Panc1 (cell line): Measurements from ENCODE around the gene PEF1. TPM values are rescaled to one million over a fixed set of nuclear protein-coding genes. Genes with fewer than 3 reads are reported as not detected.

Experiments
- ATAC-seq: fragments of 200-7000 bp; cut with Tn5 transposase; 2 replicates; pipeline ENCODE4 v1.9.1; 2020; ENCODE audit warnings: mild to moderate bottlenecking, moderate library complexity
- BruUV-seq: library from RNA; stranded (reverse); fragments of 400-500 nt; replicated peaks from 2 replicates; lab custom pipeline; 2021; lab: Mats Ljungman, UMichigan
- CTCF ChIA-PET: fragments of 300-600 bp; sonication (Branson Sonifier 250); formaldehyde crosslinking; loops from one replicate; lab custom pipeline; 2022; ENCODE audit warnings: antibody characterized with exemption; lab: Charles Lee
- POLR2A ChIA-PET: fragments of 300-600 bp; sonication (Branson Sonifier 250); formaldehyde crosslinking; loops from one replicate; lab custom pipeline; 2022; ENCODE audit warnings: antibody characterized with exemption; lab: Charles Lee
- DNase-seq: peaks from one replicate; pipeline ENCODE4 v3.0.0-alpha.2; 2010; ENCODE audit warnings: low read depth, low spot score
- H3K27ac ChIP-seq: 2 replicates; pipeline ENCODE4 v1.5.1; 2011; ENCODE audit warnings: mild to moderate bottlenecking, low read length, inconsistent platforms
- H3K27me3 ChIP-seq: fragments of 200-500 bp; sonication (Bioruptor generic); 2 replicates; pipeline ENCODE4 v1.6.0; 2014; ENCODE audit warnings: low read length, inconsistent platforms; ENCODE audit not compliant: control insufficient read depth, insufficient read depth
- H3K36me3 ChIP-seq: fragments of 200-500 bp; sonication (Bioruptor generic); 2 replicates; pipeline ENCODE4 v1.5.1; 2014; ENCODE audit warnings: inconsistent platforms, mild to moderate bottlenecking, low read length, moderate library complexity; ENCODE audit not compliant: control insufficient read depth, insufficient read depth
- H3K4me1 ChIP-seq: 2 replicates; pipeline ENCODE4 v1.5.1; 2011; ENCODE audit warnings: inconsistent platforms, mild to moderate bottlenecking, low read length, moderate library complexity; ENCODE audit not compliant: control insufficient read depth, insufficient read depth
- H3K4me3 ChIP-seq, 2 experiments: 2 replicates each; pipeline ENCODE4 v1.5.1; 2011 to 2012; ENCODE audit warnings: low read depth in 2 of 2, low read length in 2 of 2, mild to moderate bottlenecking in 2 of 2, inconsistent platforms in 1 of 2, moderate library complexity in 1 of 2
- H3K9me3 ChIP-seq: fragments of 200-500 bp; sonication (Bioruptor generic); 2 replicates; pipeline ENCODE4 v1.5.1; 2014; ENCODE audit warnings: low read depth, mild to moderate bottlenecking, inconsistent platforms, low read length, moderate library complexity; ENCODE audit not compliant: control insufficient read depth, insufficient read depth
- POLR2AphosphoS5 ChIP-seq: IDR thresholded peaks from 2 replicates; pipeline ENCODE4 v1.6.1; 2012; ENCODE audit warnings: mild to moderate bottlenecking, low read depth, low read length, moderate library complexity
- SIN3A ChIP-seq: IDR thresholded peaks from 2 replicates; pipeline ENCODE4 v1.6.1; 2012; ENCODE audit warnings: low read depth, mild to moderate bottlenecking, low read length, moderate library complexity, borderline replicate concordance; ENCODE audit not compliant: insufficient read depth
- TCF7L2 ChIP-seq: IDR thresholded peaks from 2 replicates; pipeline ENCODE4 v1.6.1; 2011; ENCODE audit warnings: mild to moderate bottlenecking, low read depth, low read length, inconsistent platforms
- in situ Hi-C: cut with HindIII; loops from 2 replicates; pipeline ENCODE4 v1.10.0; 2016; ENCODE audit warnings: low sequenced_read_pairs, low pct_unique_long_range_greater_than_20kb
- intact Hi-C: fragments of 100-400 bp; cut with micrococcal nuclease; formaldehyde crosslinking; loops from one replicate; pipeline ENCODE4 v1.10.0; 2022; ENCODE audit not compliant: unreplicated experiment
- total RNA-seq: library from RNA; stranded (reverse); gene quantifications from one replicate; pipeline ENCODE4 v1.2.1, GENCODE V29; 2021; ENCODE audit not compliant: unreplicated experiment
- TF ChIP-seq, protein P1 (sequence below): fragments of 450-650 bp; IDR thresholded peaks from 2 replicates; pipeline ENCODE4 v1.5.1; 2017; ENCODE audit warnings: mild to moderate bottlenecking
- TF ChIP-seq, protein P2 (sequence below), 2 experiments: IDR thresholded peaks; 2 replicates each; pipeline ENCODE4 v1.6.1; 2011 to 2012; ENCODE audit warnings: low read depth in 2 of 2, control low read depth in 1 of 2, low read length in 1 of 2, mild to moderate bottlenecking in 1 of 2, moderate library complexity in 1 of 2; ENCODE audit not compliant: insufficient read depth in 1 of 2

Gene PEF1
- total RNA-seq, 1 experiment from 2014 or later = 58.4 TPM

DNA sequence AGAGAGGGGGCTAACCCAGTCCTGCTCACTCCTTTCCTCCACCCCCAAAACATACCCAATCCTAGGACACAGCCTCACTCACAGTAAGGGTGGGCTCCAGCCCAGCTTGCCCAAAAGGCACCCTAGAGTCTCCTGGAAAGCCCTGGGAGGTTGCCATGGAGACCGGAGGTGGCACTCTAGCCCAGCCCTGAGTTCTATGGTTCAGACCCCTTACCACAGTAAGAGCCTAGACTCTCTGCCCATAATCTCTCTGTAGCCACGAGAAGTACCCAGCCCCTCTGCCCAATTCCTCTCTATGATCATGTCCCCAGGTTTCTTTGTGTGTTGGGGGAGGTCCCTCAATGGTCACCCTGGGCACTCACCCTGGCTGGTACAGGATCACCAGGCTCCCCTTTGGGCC is 44.7 kb upstream of the PEF1 start:
- Histone ChIP-seq H3K27me3 (no peaks in the 10 kb centered on the region), H3K4me3 (no peak overlapping the region), H3K36me3 (no peaks in the 10 kb centered on the region), H3K9me3 (no peaks in the 10 kb centered on the region), H3K27ac (peak overlapping the region; percentile 56; the same call in 1 of the 2 replicates), H3K4me1 (peaks cover 26% of the 10 kb centered on the region)
- no TSS peak for BruUV-seq
- TF ChIP-seq TCF7L2 (no peak), SIN3A (no peak), POLR2AphosphoS5 (no peak)
- TF ChIP-seq, protein P1, sequence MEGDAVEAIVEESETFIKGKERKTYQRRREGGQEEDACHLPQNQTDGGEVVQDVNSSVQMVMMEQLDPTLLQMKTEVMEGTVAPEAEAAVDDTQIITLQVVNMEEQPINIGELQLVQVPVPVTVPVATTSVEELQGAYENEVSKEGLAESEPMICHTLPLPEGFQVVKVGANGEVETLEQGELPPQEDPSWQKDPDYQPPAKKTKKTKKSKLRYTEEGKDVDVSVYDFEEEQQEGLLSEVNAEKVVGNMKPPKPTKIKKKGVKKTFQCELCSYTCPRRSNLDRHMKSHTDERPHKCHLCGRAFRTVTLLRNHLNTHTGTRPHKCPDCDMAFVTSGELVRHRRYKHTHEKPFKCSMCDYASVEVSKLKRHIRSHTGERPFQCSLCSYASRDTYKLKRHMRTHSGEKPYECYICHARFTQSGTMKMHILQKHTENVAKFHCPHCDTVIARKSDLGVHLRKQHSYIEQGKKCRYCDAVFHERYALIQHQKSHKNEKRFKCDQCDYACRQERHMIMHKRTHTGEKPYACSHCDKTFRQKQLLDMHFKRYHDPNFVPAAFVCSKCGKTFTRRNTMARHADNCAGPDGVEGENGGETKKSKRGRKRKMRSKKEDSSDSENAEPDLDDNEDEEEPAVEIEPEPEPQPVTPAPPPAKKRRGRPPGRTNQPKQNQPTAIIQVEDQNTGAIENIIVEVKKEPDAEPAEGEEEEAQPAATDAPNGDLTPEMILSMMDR = no peak
- TF ChIP-seq, protein P2, sequence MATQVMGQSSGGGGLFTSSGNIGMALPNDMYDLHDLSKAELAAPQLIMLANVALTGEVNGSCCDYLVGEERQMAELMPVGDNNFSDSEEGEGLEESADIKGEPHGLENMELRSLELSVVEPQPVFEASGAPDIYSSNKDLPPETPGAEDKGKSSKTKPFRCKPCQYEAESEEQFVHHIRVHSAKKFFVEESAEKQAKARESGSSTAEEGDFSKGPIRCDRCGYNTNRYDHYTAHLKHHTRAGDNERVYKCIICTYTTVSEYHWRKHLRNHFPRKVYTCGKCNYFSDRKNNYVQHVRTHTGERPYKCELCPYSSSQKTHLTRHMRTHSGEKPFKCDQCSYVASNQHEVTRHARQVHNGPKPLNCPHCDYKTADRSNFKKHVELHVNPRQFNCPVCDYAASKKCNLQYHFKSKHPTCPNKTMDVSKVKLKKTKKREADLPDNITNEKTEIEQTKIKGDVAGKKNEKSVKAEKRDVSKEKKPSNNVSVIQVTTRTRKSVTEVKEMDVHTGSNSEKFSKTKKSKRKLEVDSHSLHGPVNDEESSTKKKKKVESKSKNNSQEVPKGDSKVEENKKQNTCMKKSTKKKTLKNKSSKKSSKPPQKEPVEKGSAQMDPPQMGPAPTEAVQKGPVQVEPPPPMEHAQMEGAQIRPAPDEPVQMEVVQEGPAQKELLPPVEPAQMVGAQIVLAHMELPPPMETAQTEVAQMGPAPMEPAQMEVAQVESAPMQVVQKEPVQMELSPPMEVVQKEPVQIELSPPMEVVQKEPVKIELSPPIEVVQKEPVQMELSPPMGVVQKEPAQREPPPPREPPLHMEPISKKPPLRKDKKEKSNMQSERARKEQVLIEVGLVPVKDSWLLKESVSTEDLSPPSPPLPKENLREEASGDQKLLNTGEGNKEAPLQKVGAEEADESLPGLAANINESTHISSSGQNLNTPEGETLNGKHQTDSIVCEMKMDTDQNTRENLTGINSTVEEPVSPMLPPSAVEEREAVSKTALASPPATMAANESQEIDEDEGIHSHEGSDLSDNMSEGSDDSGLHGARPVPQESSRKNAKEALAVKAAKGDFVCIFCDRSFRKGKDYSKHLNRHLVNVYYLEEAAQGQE (IDR thresholded peaks at IDR 0.05; ENCODE audit: insufficient read depth in 1 of 2, low read depth in 2 of 2, low read length in 1 of 2) = no peak
- no peak for ATAC-seq
- ChIA-PET POLR2A (no interaction called here), CTCF (no interaction called here)
- DNase-seq = no peak
- intact Hi-C loops = no loop called here
- in situ Hi-C loops = no loop called here

DNA sequence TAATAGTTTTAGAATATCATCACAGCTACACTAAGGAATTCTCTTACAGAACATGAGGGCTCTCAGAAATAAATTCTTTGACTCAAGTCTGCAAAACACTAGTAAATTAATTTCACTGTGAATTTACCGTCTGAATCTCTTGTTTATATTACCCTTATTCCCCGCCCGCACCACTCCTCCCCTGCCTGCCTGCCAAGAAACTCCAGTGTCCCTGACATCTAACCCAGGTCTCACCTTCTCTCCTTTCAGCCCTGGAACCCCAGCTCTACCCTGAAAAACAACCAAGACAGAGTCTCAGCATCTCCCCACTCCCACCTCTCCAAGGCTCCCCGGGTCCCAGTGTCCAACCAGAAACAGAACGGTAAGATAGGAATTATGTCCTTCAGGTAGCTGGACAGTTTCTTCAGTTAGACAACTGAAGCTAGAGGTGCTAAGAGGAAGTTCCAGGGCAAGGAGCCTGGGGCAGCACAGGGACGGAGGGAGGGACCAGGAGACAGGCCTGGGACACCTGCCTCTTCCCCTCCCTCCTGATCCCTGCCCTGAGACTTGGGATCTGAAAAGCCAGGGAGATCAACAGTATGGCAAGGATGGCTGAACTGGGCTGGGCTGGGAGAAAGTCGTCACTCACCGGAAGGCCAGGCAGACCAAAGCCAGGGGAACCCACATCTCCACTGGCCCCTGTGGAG is 43.7 kb upstream of the PEF1 start:
- Histone ChIP-seq H3K4me3 (no peak overlapping the region), H3K27me3 (no peaks in the 10 kb centered on the region), H3K36me3 (no peaks in the 10 kb centered on the region), H3K27ac (no peak overlapping the region), H3K4me1 (peaks cover 24% of the 10 kb centered on the region), H3K9me3 (no peaks in the 10 kb centered on the region)
- DNase-seq (no peak), ATAC-seq (no peak)
- CTCF ChIA-PET = no interaction called here
- TF ChIP-seq, protein P1 = no peak
- TF ChIP-seq TCF7L2 (no peak), SIN3A (no peak), POLR2AphosphoS5 (no peak)
- TF ChIP-seq, protein P2 (IDR thresholded peaks at IDR 0.05; ENCODE audit: insufficient read depth in 1 of 2, low read depth in 2 of 2, low read length in 1 of 2) = no peak
- no TSS peak for BruUV-seq
- intact Hi-C loops (no loop called here), in situ Hi-C loops (no loop called here)
- POLR2A ChIA-PET = no interaction called here
